ENCODE results near the gene ABCB6. TPM values are rescaled to one million over a fixed set of nuclear protein-coding genes. Genes with fewer than 3 reads are reported as not detected.

ABCB6 gene
- total and polyA plus RNA-seq, 10 donors = 8.4 to 28.7 (median 14.0) TPM

GRCh38 chr2:219245148-219245898 is 26.6 kb upstream of the ABCB6 start, which contains the start of the genes GLB1L and STK16:
Gene GLB1L (minus strand): TSS chr2:219245444. CDS start chr2:219243573, 1,871 bp downstream.
Gene STK16 (plus strand): TSS chr2:219245479. CDS start chr2:219246000, 521 bp downstream.
- Histone ChIP-seq H3K4me3 (peak within 1 kb of the TSS; percentile 69 to 88 (median 76)), H3K4me1 (peaks cover 43 to 74% (median 60%) of the 10 kb centered on the region in 6 donors), H3K36me3 (peaks cover 0 to 33% (median 10%) of the 10 kb centered on the region in 6 donors), H3K27me3 (replicated peaks in 1 of 7) (no peaks in the 10 kb centered on the region), H3K9me3 (no peaks in the 10 kb centered on the region), H3K27ac (peak within 1 kb of the TSS; percentile 94 to 99 (median 97))
- peak; percentile 98 for DNase-seq
- WGBS, 5 donors = 0 to 1% (median 1%) methylated on average over 20 to 46 of the region's 46 CpGs
- TF ChIP-seq CTCF (IDR thresholded peaks at IDR 0.05 in 8 of 11, conservative IDR thresholded peaks at IDR 0.05 in 3 of 11) = peak in 3 of 11 experiments; percentile 5 to 37 (median 32)
- peak in 2 of 3 donors; percentile 51 to 71 for TF ChIP-seq POLR2A (IDR thresholded peaks at IDR 0.05)
- TF ChIP-seq POLR2AphosphoS5 (IDR thresholded peaks at IDR 0.05) = peak; percentile 98 to 99 (median 99)
- intact Hi-C loops (cut with DNase I; ENCODE audit: low total_unique reads) = no loop called here

GRCh38 chr2:219244789-219245147 is 26.0 kb upstream of the ABCB6 start:
- peaks cover 0 to 33% (median 6%) of the 10 kb centered on the region in 6 donors for H3K36me3 ChIP-seq
- TF ChIP-seq CTCF (IDR thresholded peaks at IDR 0.05 in 8 of 11, conservative IDR thresholded peaks at IDR 0.05 in 3 of 11) (no peak), POLR2AphosphoS5 (IDR thresholded peaks at IDR 0.05) (no peak), POLR2A (IDR thresholded peaks at IDR 0.05) (no peak)
- intact Hi-C loops (cut with DNase I; ENCODE audit: low total_unique reads) = no loop called here
- 26 to 42% (median 34%) methylated on average over 6 of the region's 6 CpGs for WGBS, 5 donors
- H3K27ac ChIP-seq = peak overlapping the region; percentile 94 to 99 (median 97)
- H3K4me1 ChIP-seq = peaks cover 39 to 68% (median 55%) of the 10 kb centered on the region in 6 donors
- no peaks in the 10 kb centered on the region for H3K27me3 ChIP-seq (replicated peaks in 1 of 7)
- H3K4me3 ChIP-seq = peak overlapping the region; percentile 69 to 88 (median 76)
- H3K9me3 ChIP-seq = no peaks in the 10 kb centered on the region
- DNase-seq = no peak

- Histone ChIP-seq H3K27ac (peak overlapping the region in 4 of 8 donors; percentile 47 to 63 (median 58)), H3K4me3 (peak overlapping the region in 5 of 8 donors; percentile 3 to 57 (median 11)), H3K9me3 (no peaks in the 10 kb centered on the region), H3K27me3 (replicated peaks in 1 of 7) (no peaks in the 10 kb centered on the region), H3K4me1 (peaks cover 26 to 54% (median 40%) of the 10 kb centered on the region in 6 donors), H3K36me3 (peaks cover 0 to 33% (median 3%) of the 10 kb centered on the region in 6 donors)
- WGBS, 5 donors = 44 to 68% (median 55%) methylated on average over 28 of the region's 28 CpGs
- intact Hi-C loops (cut with DNase I; ENCODE audit: low total_unique reads) = no loop called here
- TF ChIP-seq POLR2AphosphoS5 (IDR thresholded peaks at IDR 0.05) = peak; percentile 28 to 53 (median 50)
- TF ChIP-seq CTCF (IDR thresholded peaks at IDR 0.05 in 8 of 11, conservative IDR thresholded peaks at IDR 0.05 in 3 of 11) = no peak
- no peak for TF ChIP-seq POLR2A (IDR thresholded peaks at IDR 0.05)
- DNase-seq = no peak
These were observed 24.6 kb upstream of the ABCB6 start for GRCh38 chr2:219243291-219243761.

- TF ChIP-seq CTCF (IDR thresholded peaks at IDR 0.05 in 8 of 11, conservative IDR thresholded peaks at IDR 0.05 in 3 of 11) (no peak), POLR2AphosphoS5 (IDR thresholded peaks at IDR 0.05) (no peak), POLR2A (IDR thresholded peaks at IDR 0.05) (no peak)
- Histone ChIP-seq H3K27ac (no peak overlapping the region), H3K36me3 (peaks cover 0 to 84% (median 67%) of the 10 kb centered on the region in 6 donors), H3K4me1 (peaks cover 7 to 30% (median 16%) of the 10 kb centered on the region in 6 donors), H3K4me3 (no peak overlapping the region), H3K9me3 (no peaks in the 10 kb centered on the region), H3K27me3 (replicated peaks in 1 of 7) (no peaks in the 10 kb centered on the region)
- WGBS, 5 donors = 81 to 96% (median 95%) methylated on average over 3 of the region's 3 CpGs
- DNase-seq = no peak
- intact Hi-C loops (cut with DNase I; ENCODE audit: low total_unique reads) = no loop called here
These were observed 15.6 kb upstream of the ABCB6 start for GRCh38 chr2:219234331-219234730.
